ENCODE data around the gene IL10RA. TPM values are rescaled to one million over a fixed set of nuclear protein-coding genes. Genes with fewer than 3 reads are reported as not detected.
A peak's percentile ranks its signal among the peaks of the same experiment; 100 is the strongest.

The IL10RA gene
- 10 to 100 TPM in 2 of 3 donors, 1 to 10 TPM in 1; 9.3 to 25.9 (median 12.5) TPM for total RNA-seq
- long read RNA-seq, donor 1, transcript IL10RA-201 (7 exons, 3,695 nt): major isoform, 10 of 16 reads
- long read RNA-seq, donor 1, partial matches to known transcripts: 3 of 16 reads
- long read RNA-seq, donor 1, other reads (novel, unspliced or antisense): 1 of 16 reads
- long read RNA-seq, donor 2, partial matches to known transcripts: 0 of 4 reads
- long read RNA-seq, donor 2, other reads (novel, unspliced or antisense): 2 of 4 reads

- H3K4me1 ChIP-seq (ENCODE audit: low read depth): no peaks in the 10 kb centered on the region
- TF ChIP-seq CTCF (IDR thresholded peaks at IDR 0.05): no peak
- intact Hi-C loops (cut with DNase I, micrococcal nuclease): no loop called here
- no peaks in the 10 kb centered on the region for H3K9me3 ChIP-seq
- peak; percentile 97 for ATAC-seq
- no peaks in the 10 kb centered on the region for H3K36me3 ChIP-seq (ENCODE audit: low read depth)
- H3K4me3 ChIP-seq: peak within 1 kb of the TSS; percentile 23
- peak; percentile 86 to 93 (median 93) for DNase-seq
Observed at GRCh38 chr11:117985953-117986887, at the start of gene IL10RA. Gene IL10RA (plus strand): TSS chr11:117986394. CDS start chr11:117986468, 74 bp downstream.

- Histone ChIP-seq H3K36me3 (ENCODE audit: low read depth) (no peaks in the 10 kb centered on the region), H3K9me3 (no peaks in the 10 kb centered on the region), H3K4me1 (ENCODE audit: low read depth) (no peaks in the 10 kb centered on the region), H3K4me3 (no peak overlapping the region)
- no peak for TF ChIP-seq CTCF (IDR thresholded peaks at IDR 0.05)
- ATAC-seq (no peak), DNase-seq (no peak)
- intact Hi-C loops (cut with DNase I, micrococcal nuclease): no loop called here
Observed at GRCh38 chr11:117936973-117937372, 49.2 kb upstream of the IL10RA start.

GRCh38 chr11:117940736-117941135 lies 45.5 kb upstream of the IL10RA start:
- DNase-seq (no peak), ATAC-seq (no peak)
- TF ChIP-seq CTCF (IDR thresholded peaks at IDR 0.05): no peak
- Histone ChIP-seq H3K4me1 (ENCODE audit: low read depth) (no peaks in the 10 kb centered on the region), H3K9me3 (no peaks in the 10 kb centered on the region), H3K36me3 (ENCODE audit: low read depth) (no peaks in the 10 kb centered on the region), H3K4me3 (no peak overlapping the region)
- intact Hi-C loops (cut with DNase I, micrococcal nuclease): no loop called here

- Histone ChIP-seq H3K4me1 (ENCODE audit: low read depth) (no peaks in the 10 kb centered on the region), H3K36me3 (ENCODE audit: low read depth) (no peaks in the 10 kb centered on the region), H3K9me3 (no peaks in the 10 kb centered on the region), H3K4me3 (no peak overlapping the region)
- no peak for TF ChIP-seq CTCF (IDR thresholded peaks at IDR 0.05)
- peak; percentile 85 for ATAC-seq
- intact Hi-C loops (cut with DNase I, micrococcal nuclease): no loop called here
- DNase-seq: no peak
Observed at GRCh38 chr11:117941163-117941707, 45.0 kb upstream of the IL10RA start.

GRCh38 chr11:117941976-117942654 lies 44.1 kb upstream of the IL10RA start:
- Histone ChIP-seq H3K4me3 (no peak overlapping the region), H3K4me1 (ENCODE audit: low read depth) (no peaks in the 10 kb centered on the region), H3K9me3 (no peaks in the 10 kb centered on the region), H3K36me3 (ENCODE audit: low read depth) (no peaks in the 10 kb centered on the region)
- TF ChIP-seq CTCF (IDR thresholded peaks at IDR 0.05): no peak
- no peak for DNase-seq
- ATAC-seq: no peak
- intact Hi-C loops (cut with DNase I, micrococcal nuclease): no loop called here

All from mucosa of descending colon (tissue), 3 donors.